ENCODE results near the gene KCNK3.

KCNK3 gene

DNA sequence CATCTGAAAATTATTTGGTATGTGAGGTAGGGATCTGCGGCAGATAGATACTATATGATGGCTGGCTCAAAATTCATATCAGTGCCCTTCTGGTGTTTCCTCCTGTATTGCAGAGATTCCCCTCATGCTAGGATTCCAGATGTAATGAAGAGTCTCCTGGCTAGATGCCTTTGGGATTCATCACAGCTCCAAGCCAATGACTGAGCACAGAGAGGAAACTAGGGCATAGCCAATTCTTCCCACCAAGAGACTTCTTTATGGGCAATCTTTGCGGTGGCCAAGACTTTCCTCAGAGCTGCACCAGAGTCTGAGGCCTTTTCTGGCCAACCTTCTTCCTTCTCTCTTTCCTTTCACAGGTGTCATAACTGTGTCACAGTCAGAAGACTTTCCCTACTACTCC lies 25.9 kb upstream of the KCNK3 start:
- H3K4me1 ChIP-seq (ENCODE audit: control extremely low read depth in 1 of 4, control insufficient read depth in 4 of 4, insufficient read depth in 4 of 4, low read length in 3 of 4) = no peaks in the 10 kb centered on the region
- H3K9me3 ChIP-seq (ENCODE audit: control extremely low read depth in 1 of 5, control insufficient read depth in 4 of 5, insufficient read depth in 2 of 5, low read depth in 1 of 5, low read length in 4 of 5) = peaks cover 0 to 8% (median 0%) of the 10 kb centered on the region in 5 experiments
- H3K27ac ChIP-seq (ENCODE audit: insufficient read depth in 1 of 2, low read depth in 1 of 2, low read length in 2 of 2, poor library complexity in 1 of 2, severe bottlenecking in 2 of 2) = no peak overlapping the region
- WGBS (ENCODE audit: insufficient coverage) = 92% methylated on average over 1 of the region's 2 CpGs
- CTCF ChIA-PET = no interaction called here
- H3K36me3 ChIP-seq (ENCODE audit: control insufficient read depth in 4 of 4, insufficient read depth in 4 of 4, low read length in 3 of 4) = no peaks in the 10 kb centered on the region
- POLR2A ChIA-PET = no interaction called here
- peaks cover 0 to 32% (median 7%) of the 10 kb centered on the region in 5 experiments for H3K27me3 ChIP-seq (replicated peaks in 2 of 5; ENCODE audit: control insufficient read depth in 4 of 5, insufficient read depth in 5 of 5, low read length in 4 of 5)
- DNase-seq = no peak
- no peak overlapping the region for H3K4me3 ChIP-seq (ENCODE audit: control insufficient read depth in 1 of 7, extremely low read depth in 1 of 7, insufficient read depth in 4 of 7, low read depth in 2 of 7, low read length in 6 of 7)

DNA sequence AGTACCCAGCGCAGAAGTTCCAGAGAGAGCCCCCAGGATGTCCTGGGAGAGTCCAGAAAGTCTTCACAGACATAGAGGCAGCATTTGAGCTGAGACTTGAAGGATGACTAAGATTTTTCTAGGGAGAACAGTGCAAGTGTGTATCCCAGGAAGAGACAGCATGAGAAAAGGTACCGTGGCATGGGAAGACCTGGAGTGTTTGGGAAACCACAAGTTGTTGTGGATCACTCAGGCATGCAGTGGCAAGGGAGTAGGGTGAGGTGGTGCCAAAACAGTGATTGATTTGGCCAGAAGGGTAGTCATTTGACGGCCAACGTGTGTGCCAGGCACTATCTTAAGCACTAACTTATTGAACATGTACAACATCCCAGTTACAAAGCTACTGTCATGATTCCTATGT lies 24.5 kb upstream of the KCNK3 start:
- Histone ChIP-seq H3K27me3 (replicated peaks in 2 of 5; ENCODE audit: control insufficient read depth in 4 of 5, insufficient read depth in 5 of 5, low read length in 4 of 5) (peaks cover 0 to 44% (median 10%) of the 10 kb centered on the region in 5 experiments), H3K4me1 (ENCODE audit: control extremely low read depth in 1 of 4, control insufficient read depth in 4 of 4, insufficient read depth in 4 of 4, low read length in 3 of 4) (no peaks in the 10 kb centered on the region)
- CTCF ChIA-PET = no interaction called here

DNA sequence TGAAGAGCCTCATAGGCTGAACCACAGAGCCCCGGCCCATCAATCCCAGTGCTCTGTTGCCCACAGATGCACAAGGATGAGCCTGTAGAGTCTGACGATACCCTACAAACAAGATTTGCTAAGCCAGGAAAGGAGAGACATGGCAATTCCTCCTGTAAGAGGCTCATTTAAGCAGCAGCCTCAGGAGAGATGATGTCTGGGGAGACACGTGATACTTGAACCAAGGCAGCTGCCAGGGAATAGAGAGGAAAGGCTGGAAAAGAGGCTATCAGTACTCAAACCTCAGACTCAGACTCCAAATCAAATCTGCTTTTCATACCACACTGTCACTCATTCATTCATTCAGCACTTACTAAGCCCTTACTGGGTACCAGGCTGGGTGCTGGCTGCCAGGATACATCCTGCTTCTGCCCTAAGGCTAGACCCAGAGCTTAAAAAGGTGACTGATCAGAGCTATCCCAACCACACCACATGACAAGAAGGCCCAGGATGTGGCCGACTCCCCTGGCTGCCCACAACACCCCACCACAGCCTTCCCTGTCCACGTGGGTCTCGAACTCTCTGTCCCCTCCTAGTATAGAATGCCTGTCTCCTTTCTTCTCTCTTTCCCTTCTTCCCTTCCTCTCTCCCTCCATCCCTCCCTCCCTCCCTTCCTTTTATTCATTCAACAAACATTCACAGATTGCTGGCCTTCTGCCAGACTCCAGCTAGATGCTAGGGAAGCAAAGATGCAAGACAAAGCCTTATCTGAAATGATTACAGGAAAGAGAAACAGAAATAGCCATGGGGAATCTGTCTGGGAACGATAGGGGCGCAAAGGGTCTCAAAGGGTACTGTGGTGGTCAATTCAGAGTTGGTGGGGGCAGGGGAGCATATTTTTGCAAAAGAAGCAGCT lies 23.4 kb upstream of the KCNK3 start:
- ChIA-PET CTCF (no interaction called here), POLR2A (no interaction called here)
- H3K9me3 ChIP-seq (ENCODE audit: control extremely low read depth in 1 of 5, control insufficient read depth in 4 of 5, insufficient read depth in 2 of 5, low read depth in 1 of 5, low read length in 4 of 5) = peaks cover 0 to 8% (median 0%) of the 10 kb centered on the region in 5 experiments
- no peak overlapping the region for H3K4me3 ChIP-seq (ENCODE audit: control insufficient read depth in 1 of 7, extremely low read depth in 1 of 7, insufficient read depth in 4 of 7, low read depth in 2 of 7, low read length in 6 of 7)
- H3K27ac ChIP-seq (ENCODE audit: insufficient read depth in 1 of 2, low read depth in 1 of 2, low read length in 2 of 2, poor library complexity in 1 of 2, severe bottlenecking in 2 of 2) = no peak overlapping the region
- H3K4me1 ChIP-seq (ENCODE audit: control extremely low read depth in 1 of 4, control insufficient read depth in 4 of 4, insufficient read depth in 4 of 4, low read length in 3 of 4) = no peaks in the 10 kb centered on the region
- no peak for DNase-seq
- peaks cover 0 to 46% (median 11%) of the 10 kb centered on the region in 5 experiments for H3K27me3 ChIP-seq (replicated peaks in 2 of 5; ENCODE audit: control insufficient read depth in 4 of 5, insufficient read depth in 5 of 5, low read length in 4 of 5)
- 61% methylated on average over 6 of the region's 8 CpGs for WGBS (ENCODE audit: insufficient coverage)
- H3K36me3 ChIP-seq (ENCODE audit: control insufficient read depth in 4 of 4, insufficient read depth in 4 of 4, low read length in 3 of 4) = no peaks in the 10 kb centered on the region

More for the DNA sequence above, 24.5 kb upstream of the KCNK3 start:
- POLR2A ChIA-PET = no interaction called here
- 100% methylated on average over 1 of the region's 4 CpGs for WGBS (ENCODE audit: insufficient coverage)
- DNase-seq = no peak
- no peaks in the 10 kb centered on the region for H3K36me3 ChIP-seq (ENCODE audit: control insufficient read depth in 4 of 4, insufficient read depth in 4 of 4, low read length in 3 of 4)
- H3K27ac ChIP-seq (ENCODE audit: insufficient read depth in 1 of 2, low read depth in 1 of 2, low read length in 2 of 2, poor library complexity in 1 of 2, severe bottlenecking in 2 of 2) = no peak overlapping the region
- H3K4me3 ChIP-seq (ENCODE audit: control insufficient read depth in 1 of 7, extremely low read depth in 1 of 7, insufficient read depth in 4 of 7, low read depth in 2 of 7, low read length in 6 of 7) = no peak overlapping the region
- peaks cover 0 to 8% (median 0%) of the 10 kb centered on the region in 5 experiments for H3K9me3 ChIP-seq (ENCODE audit: control extremely low read depth in 1 of 5, control insufficient read depth in 4 of 5, insufficient read depth in 2 of 5, low read depth in 1 of 5, low read length in 4 of 5)

DNA sequence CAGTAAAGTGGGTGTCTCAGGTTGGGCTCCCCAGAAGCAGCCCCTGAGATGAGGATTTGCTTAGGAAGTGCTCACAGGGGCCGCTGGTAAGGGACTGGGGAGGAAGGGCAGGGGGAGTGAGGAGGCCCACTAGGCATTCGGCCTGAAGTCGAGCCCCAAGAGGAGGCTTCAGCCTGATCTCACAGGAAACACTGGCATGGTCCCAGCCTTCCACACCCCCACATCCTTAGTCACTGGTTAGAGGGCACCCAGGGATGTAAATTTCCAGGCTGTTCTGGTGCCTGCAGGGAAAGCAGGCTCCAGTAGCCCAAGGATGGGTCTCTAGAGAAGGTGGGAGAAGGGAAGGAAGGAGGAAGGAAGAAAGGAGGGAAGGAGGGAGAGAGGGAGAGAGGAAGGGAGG lies 22.4 kb upstream of the KCNK3 start:
- Histone ChIP-seq H3K9me3 (ENCODE audit: control extremely low read depth in 1 of 5, control insufficient read depth in 4 of 5, insufficient read depth in 2 of 5, low read depth in 1 of 5, low read length in 4 of 5) (peaks cover 0 to 8% (median 0%) of the 10 kb centered on the region in 5 experiments), H3K4me1 (ENCODE audit: control extremely low read depth in 1 of 4, control insufficient read depth in 4 of 4, insufficient read depth in 4 of 4, low read length in 3 of 4) (no peaks in the 10 kb centered on the region), H3K27ac (ENCODE audit: insufficient read depth in 1 of 2, low read depth in 1 of 2, low read length in 2 of 2, poor library complexity in 1 of 2, severe bottlenecking in 2 of 2) (no peak overlapping the region), H3K27me3 (replicated peaks in 2 of 5; ENCODE audit: control insufficient read depth in 4 of 5, insufficient read depth in 5 of 5, low read length in 4 of 5) (peaks cover 0 to 46% (median 11%) of the 10 kb centered on the region in 5 experiments), H3K36me3 (ENCODE audit: control insufficient read depth in 4 of 4, insufficient read depth in 4 of 4, low read length in 3 of 4) (no peaks in the 10 kb centered on the region), H3K4me3 (ENCODE audit: control insufficient read depth in 1 of 7, extremely low read depth in 1 of 7, insufficient read depth in 4 of 7, low read depth in 2 of 7, low read length in 6 of 7) (no peak overlapping the region)
- no peak for DNase-seq
- WGBS (ENCODE audit: insufficient coverage) = no CpG with 5 or more reads among the region's 3 CpGs
- POLR2A ChIA-PET = no interaction called here
- CTCF ChIA-PET = no interaction called here

DNA sequence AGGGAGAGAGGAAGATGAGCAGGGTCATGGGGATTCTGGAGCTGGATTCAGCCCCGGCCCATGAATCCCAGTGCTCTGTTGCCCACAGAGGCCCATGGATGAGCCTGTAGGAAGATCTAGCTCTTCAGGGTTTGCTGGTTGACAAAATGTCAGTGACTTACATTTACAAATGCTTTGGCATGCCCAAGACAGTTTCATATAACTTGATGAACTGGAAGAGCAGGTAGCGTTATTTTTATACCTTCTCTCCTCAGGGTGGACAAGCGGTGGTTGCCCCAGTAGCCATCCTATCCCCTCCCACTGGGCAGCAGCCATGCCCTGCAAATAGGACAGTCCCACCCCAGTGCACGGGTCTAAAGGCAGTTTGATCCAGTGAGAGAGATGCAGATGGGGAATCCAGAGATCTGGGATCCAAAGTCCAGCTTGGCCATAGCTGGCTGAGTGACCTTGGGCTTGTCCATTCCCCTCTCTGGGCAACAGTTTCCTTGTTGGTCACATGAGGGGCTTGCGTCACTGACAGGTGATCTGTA lies 21.5 kb upstream of the KCNK3 start:
- Histone ChIP-seq H3K27me3 (replicated peaks in 2 of 5; ENCODE audit: control insufficient read depth in 4 of 5, insufficient read depth in 5 of 5, low read length in 4 of 5) (peaks cover 0 to 46% (median 11%) of the 10 kb centered on the region in 5 experiments), H3K36me3 (ENCODE audit: control insufficient read depth in 4 of 4, insufficient read depth in 4 of 4, low read length in 3 of 4) (no peaks in the 10 kb centered on the region), H3K27ac (ENCODE audit: insufficient read depth in 1 of 2, low read depth in 1 of 2, low read length in 2 of 2, poor library complexity in 1 of 2, severe bottlenecking in 2 of 2) (no peak overlapping the region), H3K4me1 (ENCODE audit: control extremely low read depth in 1 of 4, control insufficient read depth in 4 of 4, insufficient read depth in 4 of 4, low read length in 3 of 4) (no peaks in the 10 kb centered on the region), H3K4me3 (ENCODE audit: control insufficient read depth in 1 of 7, extremely low read depth in 1 of 7, insufficient read depth in 4 of 7, low read depth in 2 of 7, low read length in 6 of 7) (no peak overlapping the region), H3K9me3 (ENCODE audit: control extremely low read depth in 1 of 5, control insufficient read depth in 4 of 5, insufficient read depth in 2 of 5, low read depth in 1 of 5, low read length in 4 of 5) (peaks cover 0 to 8% (median 0%) of the 10 kb centered on the region in 5 experiments)
- ChIA-PET POLR2A (no interaction called here), CTCF (no interaction called here)
- WGBS (ENCODE audit: insufficient coverage) = 88% methylated on average over 5 of the region's 5 CpGs
- no peak for DNase-seq

DNA sequence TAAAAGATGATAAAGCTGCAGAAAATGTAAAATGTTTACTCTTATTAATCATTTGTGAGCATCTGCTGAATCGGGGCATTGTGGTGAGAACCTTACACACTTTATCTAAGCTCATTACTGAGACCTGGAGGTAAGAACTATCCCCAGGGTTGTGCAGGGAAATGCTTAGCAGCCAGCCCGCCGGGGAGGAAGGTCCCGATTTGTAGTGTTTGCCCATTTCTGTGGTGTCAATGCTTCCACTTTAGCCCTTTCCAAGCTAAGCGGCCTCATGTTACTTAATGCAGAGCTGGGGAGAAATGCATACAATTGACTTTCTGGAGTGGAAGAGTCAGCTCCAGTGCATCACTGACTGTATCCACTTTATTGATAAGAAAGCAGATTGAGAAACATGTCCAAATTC lies 20.8 kb upstream of the KCNK3 start:
- Histone ChIP-seq H3K27ac (ENCODE audit: insufficient read depth in 1 of 2, low read depth in 1 of 2, low read length in 2 of 2, poor library complexity in 1 of 2, severe bottlenecking in 2 of 2) (no peak overlapping the region), H3K27me3 (replicated peaks in 2 of 5; ENCODE audit: control insufficient read depth in 4 of 5, insufficient read depth in 5 of 5, low read length in 4 of 5) (peaks cover 0 to 46% (median 11%) of the 10 kb centered on the region in 5 experiments), H3K9me3 (ENCODE audit: control extremely low read depth in 1 of 5, control insufficient read depth in 4 of 5, insufficient read depth in 2 of 5, low read depth in 1 of 5, low read length in 4 of 5) (peaks cover 0 to 4% (median 0%) of the 10 kb centered on the region in 5 experiments), H3K36me3 (ENCODE audit: control insufficient read depth in 4 of 4, insufficient read depth in 4 of 4, low read length in 3 of 4) (no peaks in the 10 kb centered on the region), H3K4me3 (ENCODE audit: control insufficient read depth in 1 of 7, extremely low read depth in 1 of 7, insufficient read depth in 4 of 7, low read depth in 2 of 7, low read length in 6 of 7) (no peak overlapping the region), H3K4me1 (ENCODE audit: control extremely low read depth in 1 of 4, control insufficient read depth in 4 of 4, insufficient read depth in 4 of 4, low read length in 3 of 4) (no peaks in the 10 kb centered on the region)
- no peak for DNase-seq
- WGBS (ENCODE audit: insufficient coverage) = 94% methylated on average over 5 of the region's 5 CpGs
- POLR2A ChIA-PET = no interaction called here
- CTCF ChIA-PET = no interaction called here

DNA sequence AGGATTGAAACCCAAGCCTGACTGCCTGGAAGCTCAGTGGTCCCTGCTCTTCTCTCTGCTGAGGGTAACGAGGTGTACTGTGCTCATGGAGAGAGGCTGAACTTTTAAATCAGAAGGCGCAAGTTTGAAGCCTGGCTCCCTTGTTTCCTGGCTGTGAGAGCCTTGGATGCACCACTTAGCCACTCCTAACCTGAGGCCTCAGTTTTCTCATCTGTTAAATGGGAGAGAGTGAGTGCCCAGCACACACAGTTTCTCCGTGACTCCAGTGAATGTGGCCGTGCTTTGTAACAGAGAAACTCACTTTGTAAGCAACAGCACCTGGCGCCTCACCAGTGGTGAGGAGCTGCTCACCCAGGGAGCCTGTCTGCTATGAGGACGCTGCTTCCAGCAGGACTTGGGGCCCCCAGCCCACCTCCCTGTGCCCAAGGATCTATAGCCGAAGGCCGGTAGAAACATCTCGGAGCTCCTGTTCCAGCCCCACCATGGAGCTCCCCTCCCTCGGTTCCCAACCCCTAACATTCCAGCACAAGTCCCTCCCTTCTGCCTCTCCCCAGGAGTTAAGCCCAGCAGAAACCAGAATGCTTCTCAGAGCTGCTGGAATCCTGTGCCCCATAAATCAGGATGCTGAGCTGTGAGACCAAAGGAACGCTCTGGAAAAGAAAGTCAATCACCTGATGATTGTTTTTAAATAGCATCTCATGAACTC lies 20.3 kb upstream of the KCNK3 start:
- ChIA-PET CTCF (no interaction called here), POLR2A (no interaction called here)
- no peak for DNase-seq
- peaks cover 0 to 1% (median 0%) of the 10 kb centered on the region in 5 experiments for H3K9me3 ChIP-seq (ENCODE audit: control extremely low read depth in 1 of 5, control insufficient read depth in 4 of 5, insufficient read depth in 2 of 5, low read depth in 1 of 5, low read length in 4 of 5)
- H3K4me3 ChIP-seq (ENCODE audit: control insufficient read depth in 1 of 7, extremely low read depth in 1 of 7, insufficient read depth in 4 of 7, low read depth in 2 of 7, low read length in 6 of 7) = no peak overlapping the region
- H3K27me3 ChIP-seq (replicated peaks in 2 of 5; ENCODE audit: control insufficient read depth in 4 of 5, insufficient read depth in 5 of 5, low read length in 4 of 5) = peaks cover 0 to 46% (median 11%) of the 10 kb centered on the region in 5 experiments
- H3K27ac ChIP-seq (ENCODE audit: insufficient read depth in 1 of 2, low read depth in 1 of 2, low read length in 2 of 2, poor library complexity in 1 of 2, severe bottlenecking in 2 of 2) = no peak overlapping the region
- H3K4me1 ChIP-seq (ENCODE audit: control extremely low read depth in 1 of 4, control insufficient read depth in 4 of 4, insufficient read depth in 4 of 4, low read length in 3 of 4) = no peaks in the 10 kb centered on the region
- 82% methylated on average over 10 of the region's 11 CpGs for WGBS (ENCODE audit: insufficient coverage)
- H3K36me3 ChIP-seq (ENCODE audit: control insufficient read depth in 4 of 4, insufficient read depth in 4 of 4, low read length in 3 of 4) = no peaks in the 10 kb centered on the region

All from common myeloid progenitor, CD34-positive (primary cell).